Central memory CD8-positive, alpha-beta T cell (primary cell): ENCODE measurements around the gene OTUB1.

Source experiments
- ATAC-seq: fragments of 150-1000 bp; cut with Tn5 transposase; replicated peaks from 2 replicates; pipeline ENCODE4 v1.10.0; 2022; ENCODE audit warnings: mild to moderate bottlenecking, moderate FRiP score, moderate number of reproducible peaks; ENCODE audit not compliant: poor library complexity, severe bottlenecking; ENCODE audit errors: extremely low read depth
- DNase-seq, 2 donors: peaks; one replicate each; pipeline ENCODE4 v3.0.0; 2021; ENCODE audit warnings: low spot score in 2 of 2
- H3K27ac Mint-ChIP-seq: one replicate; pipeline ENCODE4 v1.8.0; 2022; ENCODE audit warnings: low read depth, mild to moderate bottlenecking, moderate library complexity, mixed read lengths
- H3K27me3 Mint-ChIP-seq: one replicate; pipeline ENCODE4 v1.8.0; 2022; ENCODE audit warnings: mixed read lengths
- H3K36me3 Mint-ChIP-seq: one replicate; pipeline ENCODE4 v1.8.0; 2022; ENCODE audit warnings: mild to moderate bottlenecking, moderate library complexity, mixed read lengths; ENCODE audit not compliant: insufficient read depth
- H3K4me1 Mint-ChIP-seq: one replicate; pipeline ENCODE4 v1.8.0; 2022; ENCODE audit warnings: mixed read lengths
- H3K4me3 Mint-ChIP-seq: one replicate; pipeline ENCODE4 v1.8.0; 2022; ENCODE audit warnings: mild to moderate bottlenecking, moderate library complexity, mixed read lengths
- H3K9me3 Mint-ChIP-seq: one replicate; pipeline ENCODE4 v1.8.0; 2022; ENCODE audit warnings: mixed read lengths

OTUB1 gene, protein sequence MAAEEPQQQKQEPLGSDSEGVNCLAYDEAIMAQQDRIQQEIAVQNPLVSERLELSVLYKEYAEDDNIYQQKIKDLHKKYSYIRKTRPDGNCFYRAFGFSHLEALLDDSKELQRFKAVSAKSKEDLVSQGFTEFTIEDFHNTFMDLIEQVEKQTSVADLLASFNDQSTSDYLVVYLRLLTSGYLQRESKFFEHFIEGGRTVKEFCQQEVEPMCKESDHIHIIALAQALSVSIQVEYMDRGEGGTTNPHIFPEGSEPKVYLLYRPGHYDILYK

DNA sequence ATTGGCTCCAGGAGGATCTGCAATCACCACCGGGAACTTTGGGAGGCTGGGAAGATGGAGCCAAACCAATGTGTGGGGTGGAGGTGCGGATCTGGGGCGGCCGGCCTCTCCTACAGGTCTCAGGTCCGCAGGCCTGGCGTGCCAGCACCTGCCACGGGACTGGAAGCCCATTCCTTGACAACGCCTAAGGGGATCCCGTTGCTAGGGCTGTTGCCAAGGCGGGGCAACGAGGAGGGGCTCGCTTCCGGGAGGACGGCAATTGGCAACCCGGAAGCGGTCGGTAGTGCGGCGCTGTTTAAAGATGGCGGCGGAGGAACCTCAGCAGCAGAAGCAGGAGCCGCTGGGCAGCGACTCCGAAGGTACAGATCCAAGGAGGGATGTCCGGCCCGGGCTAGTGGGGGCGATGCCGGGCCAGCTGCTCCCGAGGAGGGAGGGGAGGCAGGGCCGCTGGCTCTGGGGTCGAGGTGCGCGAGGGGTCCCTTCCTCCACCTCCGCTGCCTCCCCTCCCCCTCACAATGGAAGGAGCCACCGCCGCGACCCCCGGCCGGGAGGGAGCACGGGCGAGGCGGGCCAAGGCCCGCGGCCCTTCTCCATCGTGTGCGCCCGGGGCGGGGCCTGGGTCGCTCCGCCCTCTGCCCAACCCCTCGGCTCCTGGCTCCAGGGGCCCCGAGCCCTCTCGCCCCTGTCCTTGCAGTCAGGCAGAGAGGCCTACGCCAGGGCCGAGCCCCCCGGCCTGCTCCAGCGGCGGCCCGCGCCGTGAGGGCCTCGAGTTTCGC is at the start of gene OTUB1:
OTUB1 (plus strand) TSS at position 283 of the 776 bp plus-strand sequence; CDS start at position 302, 19 bp downstream.
- ATAC-seq: peak; percentile 87
- H3K9me3 Mint-ChIP-seq: no peaks in the 10 kb centered on the region
- H3K36me3 Mint-ChIP-seq: peaks cover 37% of the 10 kb centered on the region

DNA sequence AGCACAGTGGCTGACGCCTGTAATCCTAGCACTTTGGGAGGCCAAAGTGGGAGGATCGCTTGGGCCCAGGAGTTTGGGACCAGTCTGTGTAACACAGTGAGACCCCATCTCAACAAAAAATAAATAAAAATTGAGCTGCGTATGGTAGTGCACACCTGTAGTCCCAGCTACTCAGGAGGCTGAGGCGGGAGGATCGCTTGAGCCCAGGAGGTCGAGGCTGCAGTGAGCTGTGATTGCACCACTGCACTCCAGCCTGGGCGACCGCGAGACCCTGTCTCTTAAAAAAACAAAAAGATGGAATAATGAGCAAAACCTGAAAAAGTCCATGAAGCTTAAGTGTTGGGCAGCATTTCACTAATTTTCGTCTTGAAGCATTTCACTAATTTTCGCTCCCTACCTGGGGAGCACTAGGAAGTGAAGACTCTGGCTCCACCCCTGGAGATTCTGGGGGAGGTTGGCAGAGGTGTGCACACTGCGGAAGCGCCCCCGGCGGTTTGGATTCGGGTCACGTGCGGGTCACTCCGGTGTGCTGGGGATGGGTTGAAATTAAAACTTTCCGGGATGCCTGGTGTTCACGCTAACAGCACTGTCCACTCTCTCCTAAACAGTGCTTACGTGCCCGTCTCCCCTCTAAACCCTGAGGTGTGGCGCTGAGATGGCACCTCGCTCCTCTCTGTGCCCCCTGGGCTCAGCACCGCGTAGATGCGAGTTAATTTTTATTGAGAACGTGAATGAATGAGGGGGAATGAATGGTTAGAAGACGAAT is 48.3 kb upstream of the OTUB1 start:
- Mint-ChIP-seq H3K27me3 (no peaks in the 10 kb centered on the region), H3K27ac (peak overlapping the region; percentile 82), H3K36me3 (peaks cover 13% of the 10 kb centered on the region), H3K9me3 (no peaks in the 10 kb centered on the region), H3K4me1 (peaks cover 18% of the 10 kb centered on the region), H3K4me3 (peak overlapping the region; percentile 80)
- peak; percentile 21 for ATAC-seq
- no peak for DNase-seq

More for the DNA sequence above, at the start of gene OTUB1:
- Mint-ChIP-seq H3K27ac (peak within 1 kb of the TSS; percentile 100), H3K4me3 (peak within 1 kb of the TSS; percentile 99), H3K27me3 (no peaks in the 10 kb centered on the region), H3K4me1 (peaks cover 30% of the 10 kb centered on the region)
- DNase-seq: peak; percentile 63 to 71

DNA sequence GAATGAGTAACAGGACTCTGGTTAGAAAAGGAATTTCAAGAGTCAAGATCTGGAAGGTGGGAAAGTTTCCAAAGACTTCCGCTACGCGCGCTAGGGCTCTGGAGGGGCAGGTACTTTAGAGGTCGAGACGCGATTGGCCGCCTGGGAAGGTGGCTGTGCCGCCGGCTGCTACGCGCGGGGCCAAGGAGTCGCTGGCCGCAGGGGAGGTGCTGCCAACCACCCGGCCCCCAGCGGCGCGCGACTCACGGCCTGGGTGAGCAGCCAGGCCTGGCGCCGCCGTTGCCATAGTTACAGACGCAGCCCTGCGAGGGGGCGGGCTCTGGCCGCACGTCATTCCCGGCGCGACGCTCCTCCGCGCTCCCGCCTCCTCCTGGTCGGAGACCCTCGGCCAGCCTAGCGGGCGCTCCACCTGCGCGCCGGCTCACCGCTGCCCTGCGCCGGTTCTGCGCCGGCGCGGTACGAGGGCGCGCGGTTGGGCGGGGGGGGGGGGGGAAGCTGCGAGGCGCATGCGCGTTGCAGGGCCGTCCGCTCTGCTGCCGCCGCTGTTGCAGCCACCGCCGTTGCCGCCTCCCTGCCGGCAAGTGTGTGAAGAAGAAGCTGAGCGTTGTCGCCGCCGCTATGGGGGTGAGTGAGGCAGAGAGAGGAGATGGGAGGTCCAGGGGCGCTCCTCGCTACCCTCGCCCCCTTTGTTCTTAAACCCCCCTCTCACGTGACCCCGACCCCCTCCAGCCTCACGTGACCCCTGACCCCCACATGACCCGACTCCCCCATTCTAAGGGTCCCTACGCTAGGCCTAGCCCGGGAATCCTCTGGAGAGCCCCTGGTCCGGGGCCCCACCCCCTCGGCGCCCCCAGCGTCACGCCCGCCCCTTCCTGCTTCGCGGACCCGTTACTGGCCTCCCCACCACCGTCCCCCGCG is 47.5 kb upstream of the OTUB1 start, which contains the start of gene NAA40:
NAA40 (plus strand) TSS at position 524 of the 918 bp plus-strand sequence; CDS start at position 619, 95 bp downstream.
- Mint-ChIP-seq H3K4me1 (peaks cover 19% of the 10 kb centered on the region), H3K4me3 (peak within 1 kb of the TSS; percentile 80), H3K36me3 (peaks cover 13% of the 10 kb centered on the region), H3K9me3 (no peaks in the 10 kb centered on the region), H3K27me3 (no peaks in the 10 kb centered on the region), H3K27ac (peak within 1 kb of the TSS; percentile 82)
- DNase-seq (peak; percentile 82 to 87), ATAC-seq (peak; percentile 91)

DNA sequence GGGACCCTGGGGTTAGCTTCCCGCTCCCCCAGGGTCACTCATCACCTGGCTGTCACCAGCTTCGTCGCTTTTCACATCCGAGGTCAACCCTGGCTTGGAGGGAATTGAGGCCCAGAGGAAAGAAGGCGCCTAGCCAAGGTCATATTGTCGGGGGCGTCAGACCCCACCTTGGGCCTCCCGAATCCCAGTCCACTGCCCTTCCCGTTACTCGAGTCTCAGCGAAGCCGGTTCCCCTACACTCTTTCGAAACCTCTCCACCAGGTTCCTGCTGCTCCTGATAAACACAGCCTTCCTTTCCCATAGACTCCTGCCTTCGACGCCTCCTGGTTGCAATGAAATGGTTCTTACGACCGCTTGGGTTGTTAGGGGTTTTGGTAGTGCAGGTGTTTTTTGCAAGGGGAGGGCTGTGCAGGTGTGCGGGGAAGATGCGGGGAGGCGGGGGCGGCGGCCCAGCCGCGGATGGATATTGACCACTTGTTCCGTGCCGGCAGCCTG is 46.8 kb upstream of the OTUB1 start:
- Mint-ChIP-seq H3K36me3 (peaks cover 13% of the 10 kb centered on the region), H3K27me3 (no peaks in the 10 kb centered on the region), H3K4me1 (peaks cover 26% of the 10 kb centered on the region), H3K9me3 (no peaks in the 10 kb centered on the region), H3K4me3 (peak overlapping the region; percentile 80), H3K27ac (peak overlapping the region; percentile 82)
- ATAC-seq: no peak
- no peak for DNase-seq

DNA sequence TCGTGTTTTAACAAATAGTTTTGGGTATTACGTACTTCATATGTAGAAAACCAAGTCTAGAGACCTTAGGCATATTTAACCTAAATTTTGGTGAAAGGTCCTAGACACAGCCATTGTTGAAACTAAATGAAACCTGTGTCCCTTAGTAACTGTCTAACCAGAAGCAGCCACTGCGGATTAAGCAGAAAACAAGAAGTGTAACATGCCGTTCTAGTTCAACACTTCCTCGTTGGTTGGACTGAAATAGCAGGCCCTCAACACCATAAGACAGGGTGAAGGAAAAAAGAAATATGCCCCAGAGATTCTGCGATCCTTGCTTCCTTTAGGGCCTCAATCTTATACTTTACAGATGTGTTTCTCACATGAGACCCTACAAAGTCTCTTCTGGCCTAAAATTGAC is 45.5 kb upstream of the OTUB1 start:
- no peak for ATAC-seq
- H3K36me3 Mint-ChIP-seq: peaks cover 13% of the 10 kb centered on the region
- peaks cover 27% of the 10 kb centered on the region for H3K4me1 Mint-ChIP-seq
- H3K27ac Mint-ChIP-seq: no peak overlapping the region
- H3K27me3 Mint-ChIP-seq: no peaks in the 10 kb centered on the region
- no peaks in the 10 kb centered on the region for H3K9me3 Mint-ChIP-seq
- no peak for DNase-seq
- peak overlapping the region; percentile 80 for H3K4me3 Mint-ChIP-seq

DNA sequence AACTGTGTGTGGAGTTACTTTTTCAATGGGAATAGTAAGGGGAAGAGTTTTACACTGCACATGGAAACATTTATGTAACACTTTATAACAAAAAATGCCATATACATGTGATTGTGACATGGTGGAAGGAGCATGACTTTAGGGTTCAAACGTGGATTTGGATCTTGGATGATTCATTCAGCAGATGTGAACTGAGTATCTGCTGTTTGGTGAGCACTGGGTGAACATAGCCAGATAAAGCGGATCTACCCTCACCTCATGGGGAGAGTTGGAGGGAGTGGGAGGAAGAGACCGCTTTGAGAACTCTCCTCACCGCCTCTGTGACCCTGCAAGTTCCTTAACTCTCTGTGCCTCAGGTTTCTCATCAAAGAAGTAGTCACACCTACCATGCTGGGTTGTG is 44.3 kb upstream of the OTUB1 start:
- H3K9me3 Mint-ChIP-seq: no peaks in the 10 kb centered on the region
- H3K4me1 Mint-ChIP-seq: peaks cover 27% of the 10 kb centered on the region
- H3K4me3 Mint-ChIP-seq: no peak overlapping the region
- H3K36me3 Mint-ChIP-seq: peaks cover 15% of the 10 kb centered on the region
- peak overlapping the region; percentile 38 for H3K27ac Mint-ChIP-seq
- no peaks in the 10 kb centered on the region for H3K27me3 Mint-ChIP-seq
- ATAC-seq (no peak), DNase-seq (no peak)

DNA sequence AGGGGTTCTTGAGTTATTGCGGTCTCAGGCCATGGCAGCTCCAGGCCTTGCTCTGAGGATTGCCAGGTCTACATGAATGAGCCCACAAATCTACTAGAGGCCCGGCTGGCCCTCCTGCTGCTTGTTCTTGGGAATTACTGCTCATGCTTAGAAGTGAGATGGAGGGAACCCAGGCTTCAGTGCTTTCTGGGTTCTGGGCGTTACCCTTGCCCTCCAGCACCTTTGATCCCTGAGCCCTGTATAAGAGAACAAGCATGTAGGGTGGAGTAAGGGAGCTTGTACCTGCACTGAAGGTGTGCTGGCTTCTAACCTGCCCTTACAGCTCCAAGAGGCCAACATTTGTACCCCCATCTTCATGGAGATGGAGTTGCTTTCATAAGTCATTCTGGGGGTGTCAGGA is 43.4 kb upstream of the OTUB1 start:
- no peak for DNase-seq
- Mint-ChIP-seq H3K4me3 (no peak overlapping the region), H3K27me3 (no peaks in the 10 kb centered on the region), H3K36me3 (peaks cover 18% of the 10 kb centered on the region), H3K4me1 (peaks cover 23% of the 10 kb centered on the region), H3K27ac (no peak overlapping the region), H3K9me3 (no peaks in the 10 kb centered on the region)
- no peak for ATAC-seq

DNA sequence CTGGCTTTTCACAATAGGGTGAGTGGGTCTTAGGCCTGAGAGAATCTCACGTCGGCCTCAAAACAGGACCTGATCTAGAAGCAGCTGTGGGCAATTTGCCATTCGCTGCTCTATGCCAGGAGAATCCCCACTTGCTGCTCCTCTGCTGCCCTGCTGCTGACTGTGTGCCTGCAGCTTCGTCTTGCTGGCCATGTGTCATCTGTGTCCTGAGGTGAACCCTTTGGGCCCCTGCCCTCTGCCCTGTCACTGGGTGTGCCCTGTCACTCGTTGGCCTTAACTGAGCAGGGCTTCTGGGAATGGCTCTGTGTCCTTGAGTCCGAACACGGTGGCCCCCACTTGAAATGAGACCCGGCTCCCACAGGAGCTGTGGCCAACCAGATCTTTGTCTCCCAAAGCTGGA is 41.3 kb upstream of the OTUB1 start:
- Mint-ChIP-seq H3K4me1 (peaks cover 9% of the 10 kb centered on the region), H3K27ac (no peak overlapping the region), H3K9me3 (no peaks in the 10 kb centered on the region), H3K4me3 (no peak overlapping the region), H3K27me3 (no peaks in the 10 kb centered on the region), H3K36me3 (peaks cover 13% of the 10 kb centered on the region)
- DNase-seq (no peak), ATAC-seq (no peak)

DNA sequence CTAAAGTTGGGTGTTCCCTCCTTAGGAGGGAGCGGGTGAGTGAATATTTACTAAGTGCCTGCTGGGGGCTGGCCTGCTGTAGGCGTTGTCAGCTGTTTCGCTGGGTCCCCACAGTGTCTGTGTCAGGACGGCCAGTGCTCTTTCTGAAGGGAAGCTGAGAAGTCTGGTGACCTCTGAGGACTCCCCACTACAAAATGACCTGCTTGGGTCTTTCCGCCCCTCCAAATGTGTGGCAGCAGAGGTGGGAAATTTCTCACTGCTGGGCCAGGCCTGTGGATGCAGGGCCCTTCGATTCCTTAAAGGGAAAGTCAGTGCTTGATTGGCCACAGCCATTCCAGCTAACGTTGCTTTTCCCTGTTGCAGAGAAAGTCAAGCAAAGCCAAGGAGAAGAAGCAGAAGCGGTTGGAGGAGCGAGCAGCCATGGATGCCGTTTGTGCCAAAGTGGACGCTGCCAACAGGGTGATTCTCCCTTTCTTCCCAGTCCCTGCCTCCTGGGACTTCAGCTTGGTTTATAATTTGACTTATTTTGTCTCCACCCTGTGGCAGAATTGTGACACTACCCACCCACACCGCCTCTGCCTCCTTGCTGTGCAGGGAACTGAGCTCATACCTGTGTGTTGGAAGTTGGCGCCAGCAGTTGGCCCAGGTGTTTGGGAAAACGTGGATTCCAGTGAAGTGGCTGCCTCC is 40.6 kb upstream of the OTUB1 start:
- DNase-seq: peak; percentile 22 to 39
- H3K36me3 Mint-ChIP-seq: peaks cover 13% of the 10 kb centered on the region
- H3K9me3 Mint-ChIP-seq: no peaks in the 10 kb centered on the region
- no peak overlapping the region for H3K27ac Mint-ChIP-seq
- H3K27me3 Mint-ChIP-seq: no peaks in the 10 kb centered on the region
- H3K4me1 Mint-ChIP-seq: peaks cover 10% of the 10 kb centered on the region
- ATAC-seq: no peak
- no peak overlapping the region for H3K4me3 Mint-ChIP-seq

DNA sequence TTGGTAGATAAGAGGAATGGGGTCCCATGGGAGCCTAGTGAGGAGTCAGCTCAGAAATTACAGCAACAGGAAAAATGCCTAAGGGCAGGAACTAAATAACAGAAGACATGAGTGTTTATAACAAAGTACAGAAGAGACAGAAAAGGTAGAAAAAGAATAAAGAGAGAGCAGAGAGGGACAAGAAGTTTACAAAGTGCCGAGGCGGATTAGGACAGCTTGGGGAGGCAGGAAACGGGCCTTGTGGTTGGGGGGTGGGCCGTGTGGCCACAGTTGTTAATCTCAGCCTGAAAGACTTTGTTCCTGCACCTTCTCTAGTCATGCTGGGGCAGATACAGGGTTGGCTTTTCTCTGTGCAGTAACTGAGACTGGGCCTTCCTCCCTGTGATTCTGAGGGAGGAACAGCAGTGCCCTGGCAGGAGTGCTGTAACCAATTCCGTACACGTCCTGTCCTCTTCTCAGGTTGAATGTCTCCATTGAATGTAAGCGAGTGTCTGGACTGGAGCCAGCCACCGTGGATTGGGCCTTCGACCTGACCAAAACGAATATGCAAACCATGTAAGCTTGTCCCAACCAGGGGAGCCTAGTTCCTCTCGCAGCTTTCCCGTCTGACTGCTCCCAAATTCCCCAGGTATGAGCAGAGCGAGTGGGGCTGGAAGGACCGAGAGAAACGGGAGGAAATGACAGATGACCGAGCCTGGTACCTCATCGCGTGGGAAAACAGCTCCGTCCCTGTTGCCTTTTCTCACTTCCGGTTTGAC is 34.3 kb upstream of the OTUB1 start:
- peak; percentile 76 for ATAC-seq
- peaks cover 10% of the 10 kb centered on the region for H3K36me3 Mint-ChIP-seq
- H3K4me3 Mint-ChIP-seq: peak overlapping the region; percentile 69
- DNase-seq: peak in 1 of 2 donors; percentile 21
- H3K9me3 Mint-ChIP-seq: no peaks in the 10 kb centered on the region
- peak overlapping the region; percentile 78 for H3K27ac Mint-ChIP-seq
- H3K27me3 Mint-ChIP-seq: no peaks in the 10 kb centered on the region
- H3K4me1 Mint-ChIP-seq: peaks cover 29% of the 10 kb centered on the region

DNA sequence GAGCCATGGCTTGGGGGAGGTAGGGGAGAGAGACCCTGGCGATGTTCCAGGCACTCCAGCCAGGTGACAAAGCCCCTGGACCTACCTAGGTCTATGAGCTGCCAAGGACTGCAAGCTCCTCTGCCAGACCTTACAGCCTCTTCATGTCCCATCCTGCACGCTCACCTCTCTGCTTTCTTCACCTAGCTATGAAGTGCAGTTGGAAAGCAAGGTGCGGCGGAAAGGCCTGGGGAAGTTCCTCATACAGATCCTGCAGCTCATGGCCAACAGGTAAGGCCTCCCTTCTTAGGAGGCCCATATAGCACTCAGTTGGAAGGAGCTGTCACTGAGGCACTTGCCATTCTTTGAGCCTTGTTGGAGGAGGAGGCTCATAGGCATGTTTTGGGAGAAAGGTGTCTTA is 33.7 kb upstream of the OTUB1 start:
- ATAC-seq: no peak
- Mint-ChIP-seq H3K27ac (peak overlapping the region; percentile 78), H3K4me1 (peaks cover 29% of the 10 kb centered on the region), H3K27me3 (no peaks in the 10 kb centered on the region), H3K36me3 (peaks cover 7% of the 10 kb centered on the region), H3K9me3 (no peaks in the 10 kb centered on the region), H3K4me3 (peak overlapping the region; percentile 69)
- DNase-seq: no peak
